Right lobe of liver (tissue), 6 donors: ENCODE measurements around the gene CIDEC. TPM values are rescaled to one million over a fixed set of nuclear protein-coding genes. Genes with fewer than 3 reads are reported as not detected.

Experiments
- ATAC-seq, 4 donors: fragments of 200-7000 bp; cut with Tn5 transposase; one replicate each; pipeline ENCODE4 v1.9.1; 2020; ENCODE audit warnings: mild to moderate bottlenecking in 4 of 4, moderate library complexity in 4 of 4
- DNase-seq, 3 donors: peaks; one replicate each; pipeline ENCODE4 v3.0.0-alpha.2; 2020
- H3K27ac ChIP-seq, 3 donors: fragments of 200-600 bp; one replicate each; pipeline ENCODE4 v1.8.0; 2022
- H3K27me3 ChIP-seq, 2 donors: fragments of 200-600 bp; one replicate each; pipeline ENCODE4 v1.8.0; 2022
- H3K36me3 ChIP-seq, 4 donors: fragments of 200-600 bp; sonication (generic) in 1 of 4; one replicate each; pipeline versions ENCODE4 v1.5.1 to v1.8.0; 2017 to 2022; ENCODE audit warnings: control low read depth in 1 of 4
- H3K4me1 ChIP-seq, 4 donors: fragments of 200-600 bp; sonication (generic) in 1 of 4; one replicate each; pipeline versions ENCODE4 v1.5.1 to v1.8.0; 2017 to 2022; ENCODE audit warnings: control low read depth in 1 of 4
- H3K4me3 ChIP-seq, 3 donors: fragments of 200-600 bp; one replicate each; pipeline ENCODE4 v1.8.0; 2022
- H3K9me3 ChIP-seq, 4 donors: fragments of 200-600 bp; sonication (generic) in 1 of 4; one replicate each; pipeline versions ENCODE4 v1.5.1 to v1.8.0; 2017 to 2022; ENCODE audit warnings: control low read depth in 1 of 4
- CTCF ChIP-seq, 4 donors: fragments of 200-600 bp in 3 of 4; fragments of 450-650 bp in 1 of 4; IDR thresholded peaks; one replicate each; pipeline versions ENCODE4 v1.5.1 to v1.8.0; 2016 to 2022; ENCODE audit warnings: antibody characterized with exemption in 4 of 4, mild to moderate bottlenecking in 2 of 4
- POLR2A ChIP-seq: fragments of 450-650 bp; IDR thresholded peaks from one replicate; pipeline ENCODE4 v1.6.1; 2017; ENCODE audit warnings: antibody characterized with exemption, mild to moderate bottlenecking
- WGBS: methylation state at CpG from one replicate; pipeline ENCODE4 v1.1.6; 2018; ENCODE audit warnings: low coverage, low lambda C conversion rate; ENCODE audit not compliant: insufficient coverage; ENCODE audit errors: missing lambda C conversion rate; 5-methylcytosine and 5-hydroxymethylcytosine counted together
- intact Hi-C, 2 donors: fragments of 100-400 bp; cut with DNase I; formaldehyde crosslinking; loops; one replicate each; pipeline versions ENCODE4 v1.11.2 to v1.14.1; 2022
- total RNA-seq, 6 experiments: library from RNA; depleted of rRNA in 2 of 6; stranded (reverse); fragments of >200 nt in 2 of 6; fragmentation: NEBNext Ultra II Directional in 3 of 6; extraction: Animal tissue kit (Norgen Biotek cat#: 25700) in 3 of 6; gene quantifications; one replicate each; pipeline versions ENCODE4 v1.1.0 to v1.2.4, GENCODE V29; 2016 to 2023
- donor health status: DM: no; HTN: yes; CAD: no.
- donor health status: DM: no; HTN: no; CAD: no.
- donor health status: DM: no; HTN: no; CAD: no.
- donor health status: DM: no; HTN: yes; CAD: no.
- donor health status: DM: no; HTN: yes; CAD: no.

Gene CIDEC
- total RNA-seq, 6 experiments from 2014 or later, result 1.0 to 101 (median 2.7) TPM

GRCh38 chr3:9914011-9914410, 34.0 kb upstream of the CIDEC start:
- Histone ChIP-seq H3K9me3 (no peaks in the 10 kb centered on the region), H3K36me3 (no peaks in the 10 kb centered on the region), H3K27ac (peak overlapping the region in 2 of 3 donors; percentile 75 to 87), H3K4me1 (peaks cover 0 to 76% (median 35%) of the 10 kb centered on the region in 4 donors), H3K4me3 (peak overlapping the region in 1 of 3 donors; percentile 73), H3K27me3 (no peaks in the 10 kb centered on the region)
- DNase-seq, result peak; percentile 56 to 89 (median 82)
- WGBS, result 22% methylated on average over 1 of the region's 1 CpG
- TF ChIP-seq CTCF (IDR thresholded peaks at IDR 0.05), result no peak
- TF ChIP-seq POLR2A, result no peak
- ATAC-seq, result peak; percentile 2 to 44 (median 40)
- intact Hi-C loops, result no loop called here

- DNase-seq, result peak in 1 of 3 donors; percentile 63
- intact Hi-C loops, result no loop called here
- peak in 2 of 4 donors; percentile 3 to 12 for ATAC-seq
- Histone ChIP-seq H3K9me3 (no peaks in the 10 kb centered on the region), H3K27ac (peak overlapping the region in 2 of 3 donors; percentile 75 to 87), H3K27me3 (no peaks in the 10 kb centered on the region), H3K36me3 (no peaks in the 10 kb centered on the region), H3K4me1 (peaks cover 0 to 78% (median 35%) of the 10 kb centered on the region in 4 donors), H3K4me3 (no peak overlapping the region)
- no peak for TF ChIP-seq CTCF (IDR thresholded peaks at IDR 0.05)
- TF ChIP-seq POLR2A, result no peak
- whole genome bisulfite sequencing, result no CpG with 5 or more reads among the region's 5 CpGs
These were observed 33.5 kb upstream of the CIDEC start for GRCh38 chr3:9913601-9914000.

GRCh38 chr3:9912294-9912935, 32.4 kb upstream of the CIDEC start:
- H3K9me3 ChIP-seq, result no peaks in the 10 kb centered on the region
- H3K27ac ChIP-seq, result peak overlapping the region in 1 of 3 donors; percentile 87
- intact Hi-C loops, result no loop called here
- ATAC-seq (peak; percentile 13 to 39 (median 28)), DNase-seq (peak in 1 of 3 donors; percentile 60)
- H3K4me3 ChIP-seq, result no peak overlapping the region
- peaks cover 0 to 75% (median 34%) of the 10 kb centered on the region in 4 donors for H3K4me1 ChIP-seq
- H3K27me3 ChIP-seq, result no peaks in the 10 kb centered on the region
- 22% methylated on average over 7 of the region's 7 CpGs for WGBS
- TF ChIP-seq POLR2A (no peak), CTCF (IDR thresholded peaks at IDR 0.05) (no peak)
- no peaks in the 10 kb centered on the region for H3K36me3 ChIP-seq

GRCh38 chr3:9911863-9912262, 31.8 kb upstream of the CIDEC start:
- H3K27ac ChIP-seq, result no peak overlapping the region
- ATAC-seq (no peak), DNase-seq (no peak)
- H3K27me3 ChIP-seq, result no peaks in the 10 kb centered on the region
- TF ChIP-seq POLR2A (no peak), CTCF (IDR thresholded peaks at IDR 0.05) (no peak)
- peaks cover 0 to 73% (median 34%) of the 10 kb centered on the region in 4 donors for H3K4me1 ChIP-seq
- no peak overlapping the region for H3K4me3 ChIP-seq
- H3K9me3 ChIP-seq, result no peaks in the 10 kb centered on the region
- no peaks in the 10 kb centered on the region for H3K36me3 ChIP-seq
- WGBS, result 67% methylated on average over 5 of the region's 8 CpGs
- intact Hi-C loops, result no loop called here
